Epithelial cell of proximal tubule (primary cell): ENCODE measurements around the gene MSANTD1. TPM values are rescaled to one million over a fixed set of nuclear protein-coding genes. Genes with fewer than 3 reads are reported as not detected.

Source experiments
- DNase-seq: peaks from one replicate; pipeline ENCODE4 v3.0.0-alpha.2; 2011; ENCODE audit warnings: low read depth
- H3K4me3 ChIP-seq: 2 replicates; pipeline ENCODE4 v1.5.1; 2011; ENCODE audit warnings: low read depth, mild to moderate bottlenecking, low read length
- CTCF ChIP-seq: conservative IDR thresholded peaks from 2 replicates; pipeline ENCODE4 v1.5.1; 2012; ENCODE audit warnings: low read depth, mild to moderate bottlenecking, low read length
- total RNA-seq: library from RNA; depleted of rRNA; stranded (reverse); fragments of >200 nt; gene quantifications from 2 replicates; pipeline ENCODE4 v1.2.3, GENCODE V29; 2015

The MSANTD1 gene
- total RNA-seq, 1 donor from 2014 or later: not detected

DNA sequence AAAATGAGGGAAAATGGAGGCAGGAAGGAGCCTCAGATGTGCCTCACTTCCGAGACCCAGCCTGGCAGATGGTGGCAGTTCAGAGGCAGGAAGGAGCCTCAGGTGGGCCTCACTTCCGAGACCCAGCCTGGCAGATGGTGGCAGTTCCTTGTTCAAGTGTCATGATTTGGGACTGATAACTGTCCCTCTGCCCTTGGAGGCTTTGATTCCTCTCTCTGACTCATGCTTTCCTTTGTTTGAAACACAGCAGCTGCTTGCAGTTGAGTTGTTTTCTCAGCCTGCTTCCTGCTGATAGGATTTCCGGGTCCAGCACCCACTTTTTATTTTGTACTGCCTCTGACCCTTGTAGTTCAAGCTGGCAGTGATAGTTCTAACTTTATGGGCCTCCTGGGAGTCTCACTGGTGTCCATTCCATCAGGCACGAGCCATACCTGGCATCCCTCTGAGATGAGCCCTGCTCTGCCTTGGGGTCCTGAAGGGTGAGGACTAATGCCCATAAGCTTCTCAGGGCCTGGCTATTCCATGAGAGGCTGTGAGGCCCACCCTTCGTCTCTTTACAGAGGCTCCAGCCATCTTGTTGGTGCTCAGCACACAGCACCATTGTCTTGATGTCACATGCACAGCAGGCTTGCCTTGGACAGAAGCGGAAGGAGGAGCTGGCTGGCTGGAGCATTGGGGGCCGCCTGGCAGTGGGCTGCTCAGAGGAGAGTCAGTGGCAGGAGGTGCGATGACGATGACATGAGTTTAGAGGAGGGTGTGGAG is 56.8 kb downstream of the MSANTD1 start:
- TF ChIP-seq CTCF: no peak
- no peak overlapping the region for H3K4me3 ChIP-seq
- no peak for DNase-seq

Other genes starting within 250 kb of the MSANTD1 start
- not detected in 2 replicates for gene HTT-AS, start 174.6 kb upstream of the MSANTD1 start, total RNA-seq
- 29.4 and 32.5 TPM in 2 replicates for gene HTT, start 174.5 kb upstream of the MSANTD1 start, total RNA-seq
- gene RGS12, start 43.9 kb downstream of the MSANTD1 start, total RNA-seq: 18.0 and 33.8 TPM in 2 replicates
- not detected in 2 replicates for gene HGFAC, start 192.8 kb downstream of the MSANTD1 start, total RNA-seq
- 0.51 and 0.81 TPM in 2 replicates for gene DOK7, start 214.1 kb downstream of the MSANTD1 start, total RNA-seq